ENCODE results near the gene ENPEP.
"Not testable (repeated sequence)": the region's sequence is repeated elsewhere in the genome, so short reads cannot be mapped to it uniquely, and the experiment has no call there.

ENPEP gene

DNA sequence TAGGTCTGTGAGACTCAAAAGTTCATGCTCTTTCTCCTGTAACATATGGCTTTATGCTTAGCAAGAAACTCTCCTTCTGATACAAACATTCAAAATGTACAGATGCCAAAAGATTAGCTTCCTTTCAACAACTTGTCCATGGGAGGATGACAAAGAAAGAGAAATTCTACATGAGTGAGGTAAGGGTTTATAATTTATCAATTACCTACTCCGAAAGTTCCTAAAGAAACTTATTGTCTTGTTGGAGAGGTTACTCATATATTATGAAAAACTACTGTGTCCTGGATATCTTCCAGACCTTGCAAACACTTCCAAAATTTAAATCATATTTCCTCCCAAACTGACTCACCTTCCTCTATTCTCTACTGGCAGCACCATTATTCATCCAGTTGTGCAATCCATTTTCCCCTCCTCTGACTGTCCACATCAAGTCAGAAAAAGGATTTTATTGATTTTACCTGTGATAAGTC lies 65.1 kb downstream of the ENPEP start:
- peak; percentile 78 for DNase-seq (ENCODE audit: low read depth)
- no peak overlapping the region for H3K4me3 ChIP-seq (ENCODE audit: low read length)
- TF ChIP-seq, protein P1, sequence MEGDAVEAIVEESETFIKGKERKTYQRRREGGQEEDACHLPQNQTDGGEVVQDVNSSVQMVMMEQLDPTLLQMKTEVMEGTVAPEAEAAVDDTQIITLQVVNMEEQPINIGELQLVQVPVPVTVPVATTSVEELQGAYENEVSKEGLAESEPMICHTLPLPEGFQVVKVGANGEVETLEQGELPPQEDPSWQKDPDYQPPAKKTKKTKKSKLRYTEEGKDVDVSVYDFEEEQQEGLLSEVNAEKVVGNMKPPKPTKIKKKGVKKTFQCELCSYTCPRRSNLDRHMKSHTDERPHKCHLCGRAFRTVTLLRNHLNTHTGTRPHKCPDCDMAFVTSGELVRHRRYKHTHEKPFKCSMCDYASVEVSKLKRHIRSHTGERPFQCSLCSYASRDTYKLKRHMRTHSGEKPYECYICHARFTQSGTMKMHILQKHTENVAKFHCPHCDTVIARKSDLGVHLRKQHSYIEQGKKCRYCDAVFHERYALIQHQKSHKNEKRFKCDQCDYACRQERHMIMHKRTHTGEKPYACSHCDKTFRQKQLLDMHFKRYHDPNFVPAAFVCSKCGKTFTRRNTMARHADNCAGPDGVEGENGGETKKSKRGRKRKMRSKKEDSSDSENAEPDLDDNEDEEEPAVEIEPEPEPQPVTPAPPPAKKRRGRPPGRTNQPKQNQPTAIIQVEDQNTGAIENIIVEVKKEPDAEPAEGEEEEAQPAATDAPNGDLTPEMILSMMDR (conservative IDR thresholded peaks at IDR 0.05; ENCODE audit: low read length): no peak

DNA sequence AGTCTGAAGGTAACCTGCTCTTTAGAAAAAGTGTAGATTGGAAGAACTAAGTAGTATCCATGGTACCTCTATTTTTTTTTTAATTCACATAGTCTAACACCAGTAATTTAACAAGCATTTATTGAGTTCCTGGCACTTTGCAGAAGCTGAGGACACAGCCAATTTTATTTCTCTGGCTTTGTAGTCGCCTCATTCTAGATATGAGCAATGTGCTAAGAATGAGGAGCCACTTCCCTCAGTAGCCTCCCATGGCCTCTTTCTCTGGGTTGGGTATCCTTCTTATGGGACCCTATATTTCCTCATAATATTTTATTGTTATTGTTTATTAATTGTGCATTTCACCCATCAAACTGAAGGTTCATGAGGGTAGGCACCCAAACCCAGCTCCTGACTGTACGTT lies 67.6 kb downstream of the ENPEP start:
- TF ChIP-seq, protein P1 (conservative IDR thresholded peaks at IDR 0.05; ENCODE audit: low read length): no peak
- H3K4me3 ChIP-seq (ENCODE audit: low read length): no peak overlapping the region
- DNase-seq (ENCODE audit: low read depth): peak; percentile 60

DNA sequence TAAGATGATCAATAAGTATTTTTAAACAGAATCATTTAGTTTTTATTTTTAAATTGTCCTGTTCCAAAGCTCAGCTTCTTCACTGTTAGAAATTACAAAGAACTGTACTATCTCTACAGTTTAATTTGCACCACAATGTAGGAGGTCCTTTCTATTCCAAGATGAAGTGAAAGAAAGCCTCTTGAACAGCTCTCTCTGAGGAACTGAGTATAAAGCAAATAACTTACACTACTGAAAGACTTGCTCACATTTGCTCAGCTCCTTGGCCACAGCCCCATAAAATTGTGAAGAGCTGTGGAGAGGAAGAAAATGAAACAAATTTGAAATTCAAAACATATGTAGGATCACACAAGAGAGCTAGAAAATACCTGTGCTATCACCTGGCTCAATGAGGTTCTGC lies 68.6 kb downstream of the ENPEP start:
- TF ChIP-seq, protein P1 (conservative IDR thresholded peaks at IDR 0.05; ENCODE audit: low read length): no peak
- no peak for DNase-seq (ENCODE audit: low read depth)
- no peak overlapping the region for H3K4me3 ChIP-seq (ENCODE audit: low read length)

DNA sequence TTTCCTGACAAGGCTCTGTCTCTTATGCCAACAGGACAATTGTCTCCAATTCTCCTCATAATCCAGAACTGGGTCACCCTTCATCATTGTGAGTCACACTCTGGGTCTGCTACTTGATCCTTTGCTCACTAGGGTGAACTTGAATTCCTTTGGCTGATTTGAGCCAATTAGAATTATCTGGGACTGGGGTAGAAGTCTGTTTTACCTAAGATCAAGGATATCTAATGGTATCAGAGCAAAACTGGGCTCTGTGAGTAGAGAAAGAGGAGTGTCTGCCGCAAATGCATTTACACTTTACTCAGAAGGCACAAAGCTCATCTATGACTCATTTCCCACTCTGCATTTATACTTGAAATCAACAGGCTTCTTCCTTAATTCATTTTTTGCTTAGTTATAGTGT lies 74.3 kb downstream of the ENPEP start:
- peak; percentile 19 for DNase-seq (ENCODE audit: low read depth)
- H3K4me3 ChIP-seq (ENCODE audit: low read length): no peak overlapping the region
- TF ChIP-seq, protein P1 (conservative IDR thresholded peaks at IDR 0.05; ENCODE audit: low read length): no peak

DNA sequence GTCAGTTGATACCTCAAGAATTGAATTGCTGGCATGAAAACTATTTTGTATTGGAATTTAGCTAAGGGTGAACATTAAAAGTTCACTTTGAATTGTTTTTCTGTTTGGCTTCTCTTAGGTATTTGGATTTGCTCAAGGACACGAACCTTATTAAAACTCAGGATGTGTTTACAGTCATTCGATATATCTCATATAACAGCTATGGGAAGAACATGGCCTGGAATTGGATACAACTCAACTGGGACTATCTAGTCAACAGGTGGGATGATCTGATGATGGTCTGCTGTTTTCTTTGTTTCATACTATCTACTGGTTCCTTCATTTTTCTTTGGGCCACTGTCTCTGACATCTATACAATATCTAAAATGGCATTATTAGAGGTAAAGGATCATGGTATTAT lies 77.2 kb downstream of the ENPEP start:
- TF ChIP-seq, protein P1 (conservative IDR thresholded peaks at IDR 0.05; ENCODE audit: low read length): no peak
- no peak overlapping the region for H3K4me3 ChIP-seq (ENCODE audit: low read length)
- no peak for DNase-seq (ENCODE audit: low read depth)

DNA sequence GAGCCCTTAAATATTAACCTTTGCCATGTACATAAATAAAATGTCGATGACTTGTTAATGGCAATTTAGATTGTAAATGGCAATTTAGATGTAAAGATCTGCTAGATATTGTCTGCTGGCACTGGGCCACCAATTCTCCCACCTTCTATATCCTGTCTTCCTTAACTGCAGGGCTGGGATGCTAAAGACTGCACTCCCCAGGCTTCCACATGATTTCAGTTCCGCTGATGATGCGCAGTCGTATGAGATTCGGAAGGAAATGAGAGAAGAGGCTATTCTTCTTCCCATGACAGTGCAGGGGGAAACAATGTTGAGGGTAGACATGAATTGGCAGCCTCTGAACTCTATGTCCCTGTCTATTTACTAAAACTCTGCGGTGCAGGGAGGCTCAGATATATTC lies 91.3 kb downstream of the ENPEP start:
- TF ChIP-seq, protein P1 (conservative IDR thresholded peaks at IDR 0.05; ENCODE audit: low read length): no peak
- no peak for DNase-seq (ENCODE audit: low read depth)
- no peak overlapping the region for H3K4me3 ChIP-seq (ENCODE audit: low read length)

DNA sequence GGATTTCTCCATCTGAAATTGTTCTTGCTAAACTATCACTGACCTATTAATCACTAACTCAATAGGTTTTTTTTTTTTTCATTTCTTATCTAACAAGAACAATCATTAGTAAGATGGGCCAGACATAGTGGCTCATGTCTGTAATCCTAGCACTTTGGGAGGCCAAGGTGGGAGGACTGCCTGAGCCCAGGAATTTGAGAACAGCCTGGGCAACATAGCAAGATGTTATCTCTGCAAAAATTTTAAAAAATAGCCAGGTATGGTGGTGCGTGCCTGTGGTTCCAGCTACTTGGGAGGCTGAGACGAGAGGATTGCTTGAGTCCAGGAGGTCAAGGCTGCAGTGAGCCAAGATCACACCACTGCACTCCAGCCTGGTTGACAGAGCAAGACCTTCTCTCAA lies 100.7 kb downstream of the ENPEP start:
- not testable (repeated sequence) for DNase-seq (ENCODE audit: low read depth); H3K4me3 ChIP-seq (ENCODE audit: low read length)

Measured in AG10803 (cell line).